Suprapubic skin (tissue), 4 donors: Measurements from ENCODE around the gene UPF1. TPM values are rescaled to one million over a fixed set of nuclear protein-coding genes. Genes with fewer than 3 reads are reported as not detected.

ENCODE experiments used
- DNase-seq, 2 donors: peaks; one replicate each; pipeline ENCODE4 v3.0.0-alpha.2; 2019; ENCODE audit warnings: low spot score in 2 of 2
- H3K27ac ChIP-seq: fragments of 200-600 bp; sonication (generic); one replicate; pipeline ENCODE4 v1.5.1; 2019
- H3K27me3 ChIP-seq: fragments of 200-600 bp; sonication (generic); one replicate; pipeline ENCODE4 v1.5.1; 2019
- H3K36me3 ChIP-seq: fragments of 200-600 bp; sonication (generic); one replicate; pipeline ENCODE4 v1.5.1; 2019
- H3K4me1 ChIP-seq: fragments of 200-600 bp; sonication (generic); one replicate; pipeline ENCODE4 v1.5.1; 2019
- H3K4me3 ChIP-seq: fragments of 200-600 bp; sonication (generic); one replicate; pipeline ENCODE4 v1.5.1; 2019; ENCODE audit warnings: mild to moderate bottlenecking
- H3K9me3 ChIP-seq: fragments of 200-600 bp; sonication (generic); one replicate; pipeline ENCODE4 v1.5.1; 2019
- EP300 ChIP-seq: sonication (generic); formaldehyde crosslinking; IDR thresholded peaks from one replicate; pipeline ENCODE4 v1.6.1; 2017; ENCODE audit warnings: antibody characterized with exemption
- POLR2A ChIP-seq, 2 donors: fragments of 450-650 bp; IDR thresholded peaks; one replicate each; pipeline ENCODE4 v1.6.1; 2017; ENCODE audit warnings: antibody characterized with exemption in 2 of 2, mild to moderate bottlenecking in 2 of 2, moderate library complexity in 2 of 2
- POLR2AphosphoS5 ChIP-seq, 3 donors: sonication (generic); formaldehyde crosslinking; IDR thresholded peaks; one replicate each; pipeline ENCODE4 v1.6.1; 2017; ENCODE audit warnings: antibody characterized with exemption in 3 of 3
- WGBS: methylation state at CpG from one replicate; pipeline ENCODE4 v1.1.5; 2018; 5-methylcytosine and 5-hydroxymethylcytosine counted together
- total RNA-seq, 4 donors: library from RNA; depleted of rRNA; stranded (reverse); fragments of >200 nt; gene quantifications; one replicate each; pipeline ENCODE4 v1.1.0, GENCODE V29; 2016
- TF ChIP-seq, protein P1 (sequence below), 2 donors: fragments of 200-600 bp in 1 of 2; fragments of 450-650 bp in 1 of 2; sonication (generic) in 1 of 2; IDR thresholded peaks; one replicate each; pipeline ENCODE4 v1.5.1; 2016 to 2019; ENCODE audit warnings: antibody characterized with exemption in 2 of 2, mild to moderate bottlenecking in 1 of 2, moderate library complexity in 1 of 2

Gene UPF1
- total RNA-seq, 4 donors from 2014 or later: 74.7 to 160 (median 99.2) TPM

DNA sequence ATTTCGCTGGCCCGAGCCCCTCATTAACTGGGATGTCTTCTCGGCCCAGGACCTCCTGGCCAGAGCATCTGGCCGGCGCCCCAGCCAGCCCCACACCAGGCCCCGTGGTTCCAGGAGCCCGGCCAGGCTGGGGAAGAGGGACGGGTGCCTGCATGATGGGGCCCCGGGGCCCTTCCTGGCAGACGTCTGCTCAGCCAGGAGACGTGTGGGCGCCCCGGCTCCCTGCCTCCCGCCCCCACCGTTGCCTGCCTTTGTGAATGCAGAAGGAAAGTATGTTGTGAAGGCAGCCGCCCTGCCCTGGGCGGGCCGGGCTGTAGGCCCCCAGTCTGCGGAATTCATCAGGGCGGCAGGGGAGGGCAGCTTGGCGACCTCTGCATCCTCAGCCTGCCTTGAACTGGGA, 36.2 kb upstream of the UPF1 start:
- WGBS: 7% methylated on average over 19 of the region's 21 CpGs
- no peaks in the 10 kb centered on the region for H3K36me3 ChIP-seq
- H3K4me1 ChIP-seq: peaks cover 15% of the 10 kb centered on the region
- no peak for DNase-seq
- H3K4me3 ChIP-seq: no peak overlapping the region
- no peaks in the 10 kb centered on the region for H3K9me3 ChIP-seq
- no peak overlapping the region for H3K27ac ChIP-seq
- TF ChIP-seq POLR2AphosphoS5 (IDR thresholded peaks at IDR 0.05): no peak
- TF ChIP-seq, protein P1, sequence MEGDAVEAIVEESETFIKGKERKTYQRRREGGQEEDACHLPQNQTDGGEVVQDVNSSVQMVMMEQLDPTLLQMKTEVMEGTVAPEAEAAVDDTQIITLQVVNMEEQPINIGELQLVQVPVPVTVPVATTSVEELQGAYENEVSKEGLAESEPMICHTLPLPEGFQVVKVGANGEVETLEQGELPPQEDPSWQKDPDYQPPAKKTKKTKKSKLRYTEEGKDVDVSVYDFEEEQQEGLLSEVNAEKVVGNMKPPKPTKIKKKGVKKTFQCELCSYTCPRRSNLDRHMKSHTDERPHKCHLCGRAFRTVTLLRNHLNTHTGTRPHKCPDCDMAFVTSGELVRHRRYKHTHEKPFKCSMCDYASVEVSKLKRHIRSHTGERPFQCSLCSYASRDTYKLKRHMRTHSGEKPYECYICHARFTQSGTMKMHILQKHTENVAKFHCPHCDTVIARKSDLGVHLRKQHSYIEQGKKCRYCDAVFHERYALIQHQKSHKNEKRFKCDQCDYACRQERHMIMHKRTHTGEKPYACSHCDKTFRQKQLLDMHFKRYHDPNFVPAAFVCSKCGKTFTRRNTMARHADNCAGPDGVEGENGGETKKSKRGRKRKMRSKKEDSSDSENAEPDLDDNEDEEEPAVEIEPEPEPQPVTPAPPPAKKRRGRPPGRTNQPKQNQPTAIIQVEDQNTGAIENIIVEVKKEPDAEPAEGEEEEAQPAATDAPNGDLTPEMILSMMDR (IDR thresholded peaks at IDR 0.05): no peak
- TF ChIP-seq EP300: no peak
- no peak for TF ChIP-seq POLR2A (IDR thresholded peaks at IDR 0.05)
- H3K27me3 ChIP-seq: peaks cover 62% of the 10 kb centered on the region

- TF ChIP-seq, protein P1 (IDR thresholded peaks at IDR 0.05): no peak
- TF ChIP-seq EP300: no peak
- no peak for TF ChIP-seq POLR2AphosphoS5 (IDR thresholded peaks at IDR 0.05)
- TF ChIP-seq POLR2A (IDR thresholded peaks at IDR 0.05): no peak
- 62% methylated on average over 2 of the region's 2 CpGs for WGBS
- Histone ChIP-seq H3K27me3 (peaks cover 61% of the 10 kb centered on the region), H3K36me3 (no peaks in the 10 kb centered on the region), H3K4me3 (no peak overlapping the region), H3K4me1 (peaks cover 8% of the 10 kb centered on the region), H3K9me3 (no peaks in the 10 kb centered on the region), H3K27ac (no peak overlapping the region)
- no peak for DNase-seq
Measured at GRCh38 chr19:18796239-18796638, 35.5 kb upstream of the UPF1 start.

DNA sequence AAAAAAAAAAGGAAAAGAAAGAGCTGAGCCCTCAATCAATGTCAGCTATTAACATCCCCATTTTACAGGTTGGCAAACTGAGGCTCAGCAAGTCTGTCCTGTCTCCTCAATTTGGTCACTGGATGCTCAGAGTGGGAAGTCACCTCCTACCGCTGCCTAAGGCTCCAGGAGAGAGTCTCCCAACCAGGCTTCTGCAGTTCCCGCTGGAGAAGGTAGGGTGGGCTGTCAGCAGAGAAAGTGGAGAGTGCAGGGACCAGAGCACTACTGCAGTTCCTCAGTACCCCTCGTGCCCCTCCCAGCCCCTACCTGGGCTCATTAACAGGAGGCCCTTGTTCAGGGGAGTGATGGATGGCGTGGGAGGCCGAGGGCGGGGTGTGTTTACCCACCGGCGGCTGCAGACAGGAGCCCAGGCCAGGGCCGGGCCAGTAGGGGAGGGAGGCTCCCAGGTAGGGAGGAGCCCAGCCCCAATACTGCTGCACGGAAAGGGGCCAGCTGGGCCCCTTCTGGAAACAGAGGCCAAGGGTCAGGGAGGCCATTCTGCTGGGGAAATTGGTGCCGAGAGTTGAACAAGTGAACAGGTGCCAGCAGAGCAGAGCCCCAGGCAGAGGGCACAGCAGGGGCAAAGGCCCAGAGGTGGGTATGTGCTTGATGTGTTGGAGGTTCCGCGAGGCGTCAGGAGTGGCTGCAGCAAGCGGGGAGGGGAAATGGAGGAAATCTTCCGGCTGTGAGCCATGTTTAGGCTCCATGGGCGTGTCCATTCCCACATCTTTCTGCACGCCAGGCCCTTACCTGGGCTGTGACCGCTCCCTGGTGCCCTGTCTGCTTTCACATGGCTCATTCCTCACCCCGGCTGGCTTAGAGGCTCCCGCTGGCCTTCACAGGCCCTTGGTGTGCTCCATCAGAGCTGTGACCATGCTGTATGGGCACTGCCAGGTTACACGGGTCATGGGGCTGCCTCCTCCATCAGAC, 33.1 kb upstream of the UPF1 start:
- Histone ChIP-seq H3K27me3 (peaks cover 44% of the 10 kb centered on the region), H3K36me3 (no peaks in the 10 kb centered on the region), H3K4me1 (peaks cover 7% of the 10 kb centered on the region), H3K4me3 (no peak overlapping the region), H3K27ac (no peak overlapping the region), H3K9me3 (no peaks in the 10 kb centered on the region)
- WGBS: 54% methylated on average over 16 of the region's 22 CpGs
- TF ChIP-seq POLR2AphosphoS5 (IDR thresholded peaks at IDR 0.05) (no peak), POLR2A (IDR thresholded peaks at IDR 0.05) (no peak), EP300 (no peak)
- TF ChIP-seq, protein P1 (IDR thresholded peaks at IDR 0.05): no peak
- DNase-seq: no peak

DNA sequence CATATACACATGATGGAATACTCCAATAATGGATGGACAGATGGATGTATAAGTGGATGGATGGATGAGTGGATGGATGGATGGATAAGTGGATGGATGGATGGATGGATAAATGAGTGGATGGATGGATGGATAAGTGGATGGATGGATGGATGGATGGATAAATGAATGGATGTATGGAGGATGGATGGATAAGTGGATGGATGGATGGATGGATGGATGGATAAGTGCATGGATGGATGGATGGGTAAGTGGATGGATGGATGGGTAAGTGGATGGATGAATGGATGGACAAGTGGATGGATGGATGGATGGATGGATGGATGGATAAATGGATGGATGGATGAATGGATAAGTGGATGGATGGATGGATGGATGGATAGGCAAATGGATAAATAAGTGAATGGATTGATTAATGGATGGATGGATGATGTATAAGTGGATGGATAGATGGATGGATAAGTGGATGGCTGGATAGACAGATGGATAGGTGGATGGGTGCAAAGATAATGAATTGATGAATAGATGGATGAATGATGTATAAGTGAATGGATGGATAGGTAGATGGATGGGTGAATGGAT, 32.3 kb upstream of the UPF1 start:
- Histone ChIP-seq H3K4me3 (no peak overlapping the region), H3K9me3 (no peaks in the 10 kb centered on the region), H3K27ac (no peak overlapping the region), H3K27me3 (peaks cover 43% of the 10 kb centered on the region), H3K4me1 (peaks cover 7% of the 10 kb centered on the region), H3K36me3 (no peaks in the 10 kb centered on the region)
- no peak for DNase-seq
- TF ChIP-seq, protein P1 (IDR thresholded peaks at IDR 0.05): no peak
- no peak for TF ChIP-seq POLR2A (IDR thresholded peaks at IDR 0.05)
- no peak for TF ChIP-seq POLR2AphosphoS5 (IDR thresholded peaks at IDR 0.05)
- no peak for TF ChIP-seq EP300

- TF ChIP-seq EP300 (no peak), POLR2AphosphoS5 (IDR thresholded peaks at IDR 0.05) (no peak), POLR2A (IDR thresholded peaks at IDR 0.05) (no peak)
- TF ChIP-seq, protein P1 (IDR thresholded peaks at IDR 0.05): no peak
- peaks cover 7% of the 10 kb centered on the region for H3K4me1 ChIP-seq
- H3K27ac ChIP-seq: no peak overlapping the region
- peaks cover 43% of the 10 kb centered on the region for H3K27me3 ChIP-seq
- H3K4me3 ChIP-seq: no peak overlapping the region
- H3K9me3 ChIP-seq: no peaks in the 10 kb centered on the region
- DNase-seq: no peak
- H3K36me3 ChIP-seq: no peaks in the 10 kb centered on the region
Measured at GRCh38 chr19:18800079-18800478, 31.7 kb upstream of the UPF1 start.
